Midbrain (tissue), 1 donor: Measurements from ENCODE around the gene WDR31.

Source experiments
- DNase-seq: peaks from one replicate; lab custom pipeline; 2025; lab: John Stamatoyannopoulos, UW

Gene WDR31

GRCh38 chr9:113331780-113332179 is 8.3 kb downstream of the WDR31 start:
- no peak for DNase-seq

- DNase-seq: no peak
Measured at GRCh38 chr9:113328045-113328782, 11.9 kb downstream of the WDR31 start.

GRCh38 chr9:113326230-113326629 is 13.8 kb downstream of the WDR31 start:
- no peak for DNase-seq

DNA sequence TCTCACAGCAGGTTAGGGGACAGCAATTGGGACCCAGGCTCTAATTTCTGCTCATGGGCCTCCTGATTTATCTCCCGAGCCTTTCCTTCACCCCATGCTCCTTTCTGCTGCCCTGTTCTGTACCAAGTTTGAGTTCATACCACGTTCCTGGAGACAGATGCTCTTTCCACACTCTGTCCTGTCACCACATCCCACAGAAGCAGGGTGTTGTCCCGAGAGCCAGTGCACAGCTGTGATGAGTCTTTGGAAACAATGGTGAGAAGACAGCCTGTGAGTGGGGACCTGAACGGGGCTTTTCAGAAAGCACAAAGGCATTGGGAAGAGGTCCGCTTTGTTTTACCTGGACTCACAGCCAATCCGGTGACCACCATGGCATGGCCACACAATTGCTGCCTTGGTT is 17.4 kb downstream of the WDR31 start:
- DNase-seq: no peak

DNA sequence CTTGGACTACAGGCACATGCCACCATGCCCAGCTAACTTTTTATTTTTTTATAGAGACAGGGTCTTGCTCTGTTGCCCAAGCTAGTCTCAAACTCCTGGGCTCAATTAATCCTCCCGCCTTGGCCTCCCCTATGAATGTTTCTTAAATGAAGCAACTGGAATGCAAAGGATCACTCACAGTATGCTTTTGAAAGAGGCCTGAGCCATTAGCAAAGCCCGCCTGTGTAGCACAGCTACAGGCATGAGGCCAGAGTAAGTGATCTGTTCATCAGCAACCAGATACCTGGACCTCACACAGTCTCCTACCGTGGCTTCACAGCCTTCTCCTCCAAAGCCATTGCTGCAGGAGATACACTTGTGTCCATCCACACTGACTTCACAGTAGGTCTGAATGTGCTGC is 20.0 kb downstream of the WDR31 start:
- no peak for DNase-seq

DNA sequence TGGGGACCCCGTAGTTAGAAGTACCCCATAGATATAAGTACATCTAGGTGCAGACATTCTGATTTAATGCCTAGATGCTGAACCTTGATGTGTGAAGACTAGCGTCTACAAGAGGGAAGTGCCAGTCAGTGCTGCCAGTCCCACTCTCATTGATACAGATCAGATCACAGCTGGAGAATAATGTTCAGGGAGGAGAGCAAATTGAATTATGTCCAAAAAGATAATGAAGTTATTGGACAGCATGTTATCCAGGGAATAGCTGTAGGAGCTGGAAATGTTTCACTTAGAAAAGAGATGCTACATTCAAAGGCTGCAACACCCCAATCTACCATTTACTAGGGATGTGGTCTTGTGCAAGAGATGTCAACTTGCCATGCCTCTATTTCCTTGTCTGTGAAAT is 21.0 kb downstream of the WDR31 start:
- DNase-seq: no peak

DNA sequence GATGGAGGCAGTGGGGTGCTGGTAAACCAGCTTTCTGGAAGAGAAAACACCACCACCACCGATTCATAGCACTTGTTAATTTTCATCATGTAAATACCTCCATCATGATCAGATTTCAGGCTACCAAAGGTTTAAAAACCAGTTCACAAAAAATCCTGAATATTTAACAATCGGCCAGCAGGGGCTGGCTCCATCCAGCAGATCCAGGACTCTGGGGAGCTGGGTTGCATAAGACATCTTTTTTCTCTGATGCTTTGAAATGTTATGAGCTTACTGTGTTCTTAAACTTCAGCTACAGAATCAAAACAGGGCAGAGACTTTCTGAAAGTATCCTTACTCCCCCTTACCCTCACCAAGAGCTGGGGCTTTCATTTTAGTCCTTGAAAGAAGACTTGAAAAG is 22.3 kb downstream of the WDR31 start:
- no peak for DNase-seq

- no peak for DNase-seq
Measured at GRCh38 chr9:113316030-113316429, 24.0 kb downstream of the WDR31 start.

DNA sequence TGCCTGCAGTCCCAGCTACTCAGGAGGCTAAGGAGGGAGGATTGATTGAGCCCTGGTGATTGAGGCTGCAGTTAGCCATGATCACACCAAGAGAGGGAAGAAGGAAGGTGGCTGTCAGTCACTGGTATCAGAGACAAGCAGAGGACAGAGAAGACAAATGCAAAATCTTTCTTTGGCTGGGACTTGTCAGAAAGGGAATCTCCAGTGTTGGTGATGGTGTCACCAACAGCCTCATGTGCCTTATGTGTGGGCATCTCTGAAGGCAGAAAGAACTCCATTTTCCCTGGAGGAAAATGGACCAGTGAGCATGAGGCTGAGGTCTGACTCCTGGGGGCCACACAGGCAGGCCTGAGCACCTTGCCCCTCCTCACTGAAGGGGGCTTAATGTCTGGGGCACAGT is 24.8 kb downstream of the WDR31 start:
- no peak for DNase-seq

GRCh38 chr9:113313261-113313660 is 26.8 kb downstream of the WDR31 start:
- DNase-seq: no peak

DNA sequence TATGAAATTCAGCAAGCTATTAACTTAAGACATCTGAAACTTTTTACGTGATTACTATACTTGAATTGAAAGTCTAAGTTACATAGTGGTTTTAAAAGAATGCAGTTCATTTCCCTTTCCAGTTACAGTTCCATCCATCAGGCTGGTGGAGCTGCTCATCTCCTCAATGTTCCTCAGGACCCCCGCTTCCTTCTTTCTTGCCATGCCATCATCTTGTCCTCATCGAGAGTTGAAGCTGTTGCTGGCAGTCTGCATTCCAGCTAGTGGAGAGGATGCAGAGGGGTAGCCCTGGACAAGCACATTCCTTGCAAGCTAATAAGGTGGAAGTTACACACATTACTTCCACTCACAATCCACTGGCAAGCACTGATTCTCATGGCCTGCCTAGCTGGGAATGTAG is 28.1 kb downstream of the WDR31 start:
- DNase-seq: no peak

- no peak for DNase-seq
Measured at GRCh38 chr9:113310538-113310937, 29.5 kb downstream of the WDR31 start.

DNA sequence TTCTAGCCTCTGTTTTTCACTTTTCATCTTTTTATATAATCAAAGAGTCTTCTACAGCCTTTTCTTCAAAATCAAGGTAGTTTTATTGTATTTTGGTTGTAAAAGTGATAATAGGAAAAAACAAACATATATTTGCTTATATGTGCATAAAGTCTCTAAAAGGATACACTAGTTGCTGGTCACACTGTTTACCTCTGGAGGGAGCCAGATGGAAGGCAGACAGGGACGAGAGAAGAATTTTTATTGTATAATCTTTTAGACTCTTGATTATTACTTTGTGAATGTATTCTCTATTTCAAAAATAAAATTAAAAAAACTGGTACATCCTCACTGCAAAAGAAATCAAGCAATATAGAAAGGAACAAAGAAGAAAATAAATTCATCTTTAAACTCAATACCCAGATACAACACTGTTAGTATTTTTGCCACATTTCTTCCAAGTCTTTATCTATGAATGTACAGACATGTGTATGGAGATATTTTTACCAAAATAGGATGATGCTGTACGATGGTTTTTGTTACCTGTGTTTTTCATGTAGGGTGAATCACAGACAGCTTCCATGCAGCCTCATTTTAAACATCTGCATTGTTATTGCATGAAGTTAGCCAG is 30.8 kb downstream of the WDR31 start:
- DNase-seq: peak; percentile 47

GRCh38 chr9:113307396-113307975 is 32.6 kb downstream of the WDR31 start:
- no peak for DNase-seq

- no peak for DNase-seq
Measured at GRCh38 chr9:113306566-113306965, 33.5 kb downstream of the WDR31 start.

DNA sequence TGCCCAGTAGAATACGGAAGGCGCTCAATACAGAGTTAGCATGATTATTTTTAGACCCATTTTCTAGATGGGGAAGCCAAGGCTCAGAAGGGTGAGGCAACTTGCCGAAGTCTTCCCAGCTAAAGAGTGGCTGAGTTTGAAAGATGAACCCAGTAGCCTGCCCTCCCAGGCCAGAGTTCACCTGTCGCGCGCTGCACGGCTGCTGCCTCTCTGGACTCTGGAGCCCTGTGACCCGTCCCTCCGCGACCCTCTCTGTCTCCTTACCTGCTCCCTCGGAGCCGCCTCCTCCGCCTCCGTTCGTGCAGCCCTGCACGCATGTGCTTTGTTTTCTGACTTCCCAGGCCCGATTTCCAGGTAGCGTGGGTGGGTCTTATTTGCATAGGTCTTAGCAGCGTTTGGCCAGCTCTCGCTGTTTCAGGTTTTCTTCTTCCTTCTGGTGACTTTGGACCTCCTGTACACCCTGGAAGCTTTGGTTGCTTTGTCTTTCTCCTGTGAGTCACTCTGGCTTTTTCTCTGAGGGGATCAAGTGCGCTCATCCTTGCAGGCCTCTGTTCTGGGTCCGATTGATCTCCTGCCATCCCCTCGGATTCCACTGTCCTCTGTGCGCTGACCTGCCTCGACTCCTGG is 37.2 kb downstream of the WDR31 start, which contains the start of gene RNF183:
TSS of gene RNF183 (minus strand) at position 585 of the 627 bp plus-strand sequence. CDS start 5,192 bp downstream, outside the sequence.
- no peak for DNase-seq

DNA sequence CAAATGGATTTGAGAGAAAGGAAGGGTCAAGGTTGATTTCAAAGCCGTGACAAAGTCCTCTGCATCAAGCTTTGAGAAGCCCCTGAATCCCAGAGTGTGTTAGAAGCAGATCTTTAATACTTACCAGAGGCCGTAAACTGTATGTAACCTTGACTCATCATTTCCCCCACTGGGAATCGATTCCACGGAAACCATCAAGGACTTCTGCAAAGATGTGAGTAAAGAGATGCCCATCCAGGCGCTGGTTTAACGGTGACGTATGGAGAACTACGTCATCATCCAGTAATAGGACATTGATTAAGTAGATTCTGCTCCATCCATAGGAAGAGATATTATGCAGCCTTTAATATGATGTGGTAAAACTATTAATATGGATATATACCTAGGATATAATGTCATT is 38.5 kb downstream of the WDR31 start:
- no peak for DNase-seq

DNA sequence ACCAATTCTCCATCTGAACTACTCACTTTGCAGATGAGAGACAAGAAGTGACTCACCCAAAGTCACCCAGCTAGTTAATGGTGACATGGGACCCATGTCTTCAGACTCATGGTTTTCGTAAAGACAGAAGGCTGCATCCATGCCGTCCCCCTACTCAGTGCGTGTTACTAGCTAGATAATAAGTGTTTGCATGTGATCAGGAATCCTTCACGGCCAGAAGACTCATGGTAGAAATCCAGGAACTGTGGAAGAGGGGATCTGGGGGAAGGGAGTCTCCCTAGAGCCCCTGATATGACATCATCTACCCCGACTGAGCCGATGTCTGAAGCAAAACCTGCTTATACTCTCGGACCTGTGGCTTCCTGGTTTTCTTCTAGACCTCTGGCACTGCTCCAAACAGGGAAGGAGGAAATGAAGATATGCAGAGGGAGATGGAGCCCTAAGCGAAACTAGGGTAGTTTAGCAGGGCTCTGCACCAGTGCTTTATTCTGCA is 40.2 kb downstream of the WDR31 start:
- no peak for DNase-seq

DNA sequence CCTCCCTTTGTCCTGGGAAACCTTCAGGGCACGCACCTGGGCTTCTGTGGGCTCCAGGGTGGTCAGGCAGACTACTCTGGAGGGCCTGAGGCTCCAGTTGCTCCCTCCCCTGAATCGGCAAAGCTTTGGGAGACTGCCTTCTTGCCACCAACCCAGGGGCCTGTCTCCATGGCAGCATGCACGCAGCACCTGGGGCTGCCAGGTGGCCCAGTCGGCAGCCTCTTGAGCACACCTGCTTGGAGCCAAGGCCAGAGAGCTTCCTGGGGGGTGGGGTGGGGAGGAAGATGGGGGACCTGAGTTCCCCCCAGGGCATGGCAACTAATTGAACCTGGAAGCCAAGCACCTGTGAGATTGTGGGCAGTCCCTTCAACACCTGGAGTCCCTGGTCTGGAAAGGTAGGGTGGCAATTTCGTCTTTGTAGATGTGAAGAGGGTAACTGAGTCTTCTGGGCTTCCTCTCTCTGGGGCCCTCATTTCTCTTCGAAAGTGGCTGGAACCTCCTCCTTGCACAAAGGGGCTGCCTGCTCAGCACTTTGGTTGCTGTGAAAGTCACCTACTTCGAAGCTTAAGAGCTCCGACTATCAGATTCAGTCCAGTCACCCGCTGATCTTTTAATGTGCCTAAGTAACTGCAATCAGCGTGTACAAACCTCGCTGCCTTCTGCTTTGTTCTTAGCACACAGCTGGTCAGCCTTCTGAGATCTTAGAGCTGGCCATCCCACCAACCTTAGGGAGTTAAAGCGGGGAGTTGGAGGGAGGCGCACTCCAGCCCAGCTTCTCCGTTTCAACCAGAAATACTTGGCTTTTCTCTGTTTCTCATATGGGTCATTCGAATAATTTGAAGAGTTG is 40.9 kb downstream of the WDR31 start:
- no peak for DNase-seq

GRCh38 chr9:113298311-113298710 is 41.8 kb downstream of the WDR31 start:
- DNase-seq: no peak

- no peak for DNase-seq
Measured at GRCh38 chr9:113296796-113297558, 43.1 kb downstream of the WDR31 start.
